ENCODE results near the gene GRB10.

DNA sequence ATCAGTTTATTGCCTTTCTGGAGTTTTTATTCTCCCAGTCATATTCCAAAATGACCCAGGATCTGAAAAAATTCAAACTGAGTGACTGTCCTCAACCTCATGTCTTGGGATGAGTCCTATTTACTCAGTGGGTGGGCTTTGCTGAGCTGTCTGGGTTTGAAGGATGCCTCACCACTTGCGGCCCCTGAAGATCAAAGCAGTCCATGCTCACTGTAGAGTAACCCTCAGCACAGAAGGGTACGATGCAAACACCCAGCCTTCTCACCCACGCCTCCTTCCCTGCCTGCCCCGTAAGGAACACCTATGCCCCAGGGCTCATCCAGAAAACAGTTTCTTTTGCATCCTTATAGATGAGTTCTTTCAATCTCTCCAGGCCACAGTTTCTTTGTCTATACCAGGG, 42.2 kb upstream of the GRB10 start:
- TF ChIP-seq, protein P1, sequence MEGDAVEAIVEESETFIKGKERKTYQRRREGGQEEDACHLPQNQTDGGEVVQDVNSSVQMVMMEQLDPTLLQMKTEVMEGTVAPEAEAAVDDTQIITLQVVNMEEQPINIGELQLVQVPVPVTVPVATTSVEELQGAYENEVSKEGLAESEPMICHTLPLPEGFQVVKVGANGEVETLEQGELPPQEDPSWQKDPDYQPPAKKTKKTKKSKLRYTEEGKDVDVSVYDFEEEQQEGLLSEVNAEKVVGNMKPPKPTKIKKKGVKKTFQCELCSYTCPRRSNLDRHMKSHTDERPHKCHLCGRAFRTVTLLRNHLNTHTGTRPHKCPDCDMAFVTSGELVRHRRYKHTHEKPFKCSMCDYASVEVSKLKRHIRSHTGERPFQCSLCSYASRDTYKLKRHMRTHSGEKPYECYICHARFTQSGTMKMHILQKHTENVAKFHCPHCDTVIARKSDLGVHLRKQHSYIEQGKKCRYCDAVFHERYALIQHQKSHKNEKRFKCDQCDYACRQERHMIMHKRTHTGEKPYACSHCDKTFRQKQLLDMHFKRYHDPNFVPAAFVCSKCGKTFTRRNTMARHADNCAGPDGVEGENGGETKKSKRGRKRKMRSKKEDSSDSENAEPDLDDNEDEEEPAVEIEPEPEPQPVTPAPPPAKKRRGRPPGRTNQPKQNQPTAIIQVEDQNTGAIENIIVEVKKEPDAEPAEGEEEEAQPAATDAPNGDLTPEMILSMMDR (conservative IDR thresholded peaks at IDR 0.05; ENCODE audit: low read depth in 2 of 2), result no peak
- TF ChIP-seq POLR2AphosphoS5 (IDR thresholded peaks at IDR 0.05; ENCODE audit: low read depth) (no peak), STAT1 (IDR thresholded peaks at IDR 0.05; ENCODE audit: unreplicated experiment) (no peak), EZH2phosphoT487 (IDR thresholded peaks at IDR 0.05; ENCODE audit: unreplicated experiment) (no peak), JUNB (IDR thresholded peaks at IDR 0.05; ENCODE audit: unreplicated experiment) (no peak), EZH2 (IDR thresholded peaks at IDR 0.05; ENCODE audit: low read depth, unreplicated experiment) (no peak), CREB1 (CRISPR knock-in tag; IDR thresholded peaks at IDR 0.05; ENCODE audit: low read depth) (no peak), NANOG (IDR thresholded peaks at IDR 0.05; ENCODE audit: borderline replicate concordance) (no peak), ZNF114 (CRISPR knock-in tag; IDR thresholded peaks at IDR 0.05) (no peak)
- TF ChIP-seq, protein P2, sequence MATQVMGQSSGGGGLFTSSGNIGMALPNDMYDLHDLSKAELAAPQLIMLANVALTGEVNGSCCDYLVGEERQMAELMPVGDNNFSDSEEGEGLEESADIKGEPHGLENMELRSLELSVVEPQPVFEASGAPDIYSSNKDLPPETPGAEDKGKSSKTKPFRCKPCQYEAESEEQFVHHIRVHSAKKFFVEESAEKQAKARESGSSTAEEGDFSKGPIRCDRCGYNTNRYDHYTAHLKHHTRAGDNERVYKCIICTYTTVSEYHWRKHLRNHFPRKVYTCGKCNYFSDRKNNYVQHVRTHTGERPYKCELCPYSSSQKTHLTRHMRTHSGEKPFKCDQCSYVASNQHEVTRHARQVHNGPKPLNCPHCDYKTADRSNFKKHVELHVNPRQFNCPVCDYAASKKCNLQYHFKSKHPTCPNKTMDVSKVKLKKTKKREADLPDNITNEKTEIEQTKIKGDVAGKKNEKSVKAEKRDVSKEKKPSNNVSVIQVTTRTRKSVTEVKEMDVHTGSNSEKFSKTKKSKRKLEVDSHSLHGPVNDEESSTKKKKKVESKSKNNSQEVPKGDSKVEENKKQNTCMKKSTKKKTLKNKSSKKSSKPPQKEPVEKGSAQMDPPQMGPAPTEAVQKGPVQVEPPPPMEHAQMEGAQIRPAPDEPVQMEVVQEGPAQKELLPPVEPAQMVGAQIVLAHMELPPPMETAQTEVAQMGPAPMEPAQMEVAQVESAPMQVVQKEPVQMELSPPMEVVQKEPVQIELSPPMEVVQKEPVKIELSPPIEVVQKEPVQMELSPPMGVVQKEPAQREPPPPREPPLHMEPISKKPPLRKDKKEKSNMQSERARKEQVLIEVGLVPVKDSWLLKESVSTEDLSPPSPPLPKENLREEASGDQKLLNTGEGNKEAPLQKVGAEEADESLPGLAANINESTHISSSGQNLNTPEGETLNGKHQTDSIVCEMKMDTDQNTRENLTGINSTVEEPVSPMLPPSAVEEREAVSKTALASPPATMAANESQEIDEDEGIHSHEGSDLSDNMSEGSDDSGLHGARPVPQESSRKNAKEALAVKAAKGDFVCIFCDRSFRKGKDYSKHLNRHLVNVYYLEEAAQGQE (IDR thresholded peaks at IDR 0.05; ENCODE audit: unreplicated experiment), result no peak

Measured in GM23338 (cell line).